ENCODE data around the gene LYPD6B.

- TF ChIP-seq EZH2phosphoT487 (IDR thresholded peaks at IDR 0.05; ENCODE audit: borderline replicate concordance, low read depth, low read length), result no peak
- no peak for TF ChIP-seq CTCF (conservative IDR thresholded peaks at IDR 0.05; ENCODE audit: low read length)
Measured at GRCh38 chr2:149122516-149122915, 84.0 kb downstream of the LYPD6B start.
